Lower lobe of right lung (tissue), 2 donors: ENCODE data around the gene APOBEC3H. TPM values are rescaled to one million over a fixed set of nuclear protein-coding genes. Genes with fewer than 3 reads are reported as not detected.

ENCODE experiments used
- ATAC-seq, 2 donors: fragments of 200-7000 bp; cut with Tn5 transposase; one replicate each; pipeline ENCODE4 v1.9.1; 2020 to 2022; ENCODE audit warnings: mild to moderate bottlenecking in 2 of 2, moderate library complexity in 2 of 2
- DNase-seq: peaks from one replicate; pipeline ENCODE4 v3.0.0-alpha.2; 2020
- H3K27ac ChIP-seq: fragments of 200-600 bp; one replicate; pipeline ENCODE4 v1.8.0; 2022
- H3K27me3 ChIP-seq: fragments of 200-600 bp; one replicate; pipeline ENCODE4 v1.8.0; 2022; ENCODE audit warnings: low read depth
- H3K36me3 ChIP-seq: fragments of 200-600 bp; one replicate; pipeline ENCODE4 v1.8.0; 2022; ENCODE audit warnings: mild to moderate bottlenecking
- H3K4me1 ChIP-seq: fragments of 200-600 bp; one replicate; pipeline ENCODE4 v1.8.0; 2022
- H3K4me3 ChIP-seq: fragments of 200-600 bp; one replicate; pipeline ENCODE4 v1.8.0; 2022; ENCODE audit warnings: mild to moderate bottlenecking
- H3K9me3 ChIP-seq: fragments of 200-600 bp; one replicate; pipeline ENCODE4 v1.8.0; 2022
- intact Hi-C: fragments of 100-400 bp; cut with DNase I; formaldehyde crosslinking; loops from one replicate; pipeline ENCODE4 v1.11.0; 2022
- total RNA-seq: library from RNA; stranded (reverse); fragmentation: NEBNext Ultra II Directional; extraction: Animal tissue kit (Norgen Biotek cat#: 25700); gene quantifications from one replicate; pipeline ENCODE4 v1.2.1, GENCODE V29; 2021
- TF ChIP-seq, protein P1 (sequence below): fragments of 200-600 bp; IDR thresholded peaks from one replicate; pipeline ENCODE4 v1.8.0; 2022; ENCODE audit warnings: antibody characterized with exemption, mild to moderate bottlenecking
- donor health status: DM: no; HTN: yes; CAD: no; lungs with severe emphysema.

The APOBEC3H gene
- total RNA-seq, 1 donor from 2014 or later, result 1.9 TPM

DNA sequence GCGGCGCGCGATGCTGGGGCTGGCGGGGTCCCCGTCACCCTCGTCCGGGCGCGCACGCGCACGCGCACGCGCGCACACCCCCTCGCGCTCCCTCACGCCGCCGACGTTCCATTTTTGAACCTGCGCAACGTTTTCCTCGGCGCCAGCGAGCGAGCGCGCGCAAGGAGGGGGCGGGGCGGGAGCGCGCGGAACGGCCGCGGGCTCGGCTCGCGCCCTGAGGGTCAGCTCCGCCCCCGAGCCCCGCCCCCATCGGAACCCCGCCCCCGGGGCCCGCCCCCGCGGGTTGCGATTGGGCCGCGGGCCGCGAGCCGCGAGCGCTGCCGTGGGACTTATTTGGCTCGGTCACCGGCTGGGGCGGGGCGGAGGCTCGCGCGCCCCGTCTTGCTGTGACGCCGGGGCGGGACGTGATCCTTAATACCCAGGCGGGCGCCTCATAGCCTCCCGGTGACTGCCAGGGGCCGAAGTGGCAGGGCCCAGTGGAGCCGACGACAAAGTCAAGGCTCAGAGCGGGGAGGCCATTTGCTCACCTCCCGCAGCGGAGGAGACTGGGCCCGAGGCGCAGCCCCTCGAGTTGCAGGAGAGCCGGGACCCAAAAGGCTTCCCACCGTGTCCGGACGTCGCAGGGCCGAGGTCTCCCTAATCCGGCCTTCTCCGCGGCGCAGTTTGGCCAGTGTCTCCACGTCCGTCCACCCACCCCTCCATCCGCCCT is 55.6 kb downstream of the APOBEC3H start, which contains the start of gene CBX7:
CBX7 (minus strand) TSS at position 170 of the 709 bp plus-strand sequence. CDS start 236 bp downstream, outside the sequence.
- Histone ChIP-seq H3K4me3 (peak within 1 kb of the TSS; percentile 96), H3K4me1 (peaks cover 43% of the 10 kb centered on the region), H3K36me3 (peaks cover 14% of the 10 kb centered on the region), H3K9me3 (no peaks in the 10 kb centered on the region), H3K27me3 (no peaks in the 10 kb centered on the region), H3K27ac (peak within 1 kb of the TSS; percentile 93)
- DNase-seq (peak; percentile 97), ATAC-seq (peak; percentile 96 to 97)
- TF ChIP-seq, protein P1, sequence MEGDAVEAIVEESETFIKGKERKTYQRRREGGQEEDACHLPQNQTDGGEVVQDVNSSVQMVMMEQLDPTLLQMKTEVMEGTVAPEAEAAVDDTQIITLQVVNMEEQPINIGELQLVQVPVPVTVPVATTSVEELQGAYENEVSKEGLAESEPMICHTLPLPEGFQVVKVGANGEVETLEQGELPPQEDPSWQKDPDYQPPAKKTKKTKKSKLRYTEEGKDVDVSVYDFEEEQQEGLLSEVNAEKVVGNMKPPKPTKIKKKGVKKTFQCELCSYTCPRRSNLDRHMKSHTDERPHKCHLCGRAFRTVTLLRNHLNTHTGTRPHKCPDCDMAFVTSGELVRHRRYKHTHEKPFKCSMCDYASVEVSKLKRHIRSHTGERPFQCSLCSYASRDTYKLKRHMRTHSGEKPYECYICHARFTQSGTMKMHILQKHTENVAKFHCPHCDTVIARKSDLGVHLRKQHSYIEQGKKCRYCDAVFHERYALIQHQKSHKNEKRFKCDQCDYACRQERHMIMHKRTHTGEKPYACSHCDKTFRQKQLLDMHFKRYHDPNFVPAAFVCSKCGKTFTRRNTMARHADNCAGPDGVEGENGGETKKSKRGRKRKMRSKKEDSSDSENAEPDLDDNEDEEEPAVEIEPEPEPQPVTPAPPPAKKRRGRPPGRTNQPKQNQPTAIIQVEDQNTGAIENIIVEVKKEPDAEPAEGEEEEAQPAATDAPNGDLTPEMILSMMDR, result no peak
- intact Hi-C loops, result no loop called here

DNA sequence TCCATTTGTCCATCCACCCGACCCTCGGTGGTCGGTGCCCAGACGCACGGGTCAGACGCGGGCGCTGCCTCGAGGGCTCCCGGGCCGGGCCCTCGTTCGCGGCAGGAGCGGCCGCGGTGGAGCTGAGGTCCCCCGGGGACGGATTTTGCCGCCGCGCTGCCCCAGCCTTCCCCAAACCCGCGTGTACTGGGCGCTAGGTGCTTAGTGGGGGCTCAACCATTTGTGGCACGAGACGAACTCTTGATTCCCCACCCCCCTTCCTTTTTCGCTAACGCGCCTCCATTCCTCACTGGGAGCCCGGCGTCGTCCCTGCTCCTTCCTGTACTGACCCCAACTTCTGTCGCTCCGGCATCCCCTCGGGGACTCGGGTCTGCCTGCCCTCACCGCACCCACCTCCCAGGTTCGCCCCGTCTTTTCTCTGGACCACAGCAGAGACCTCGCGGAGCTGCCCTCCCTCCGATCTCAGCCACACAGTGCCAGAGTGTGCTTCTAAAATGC is 56.2 kb downstream of the APOBEC3H start:
- Histone ChIP-seq H3K9me3 (no peaks in the 10 kb centered on the region), H3K36me3 (peaks cover 10% of the 10 kb centered on the region), H3K4me3 (peak overlapping the region; percentile 75), H3K27ac (peak overlapping the region; percentile 93), H3K4me1 (peaks cover 37% of the 10 kb centered on the region), H3K27me3 (no peaks in the 10 kb centered on the region)
- ATAC-seq (peak; percentile 7 to 33), DNase-seq (peak; percentile 49)
- intact Hi-C loops, result no loop called here
- TF ChIP-seq, protein P1, result no peak

Other genes starting within 250 kb of the APOBEC3H start
- gene CBX6, start 225.0 kb upstream of the APOBEC3H start, total RNA-seq, result 54.7 TPM
- 14.2 TPM for gene APOBEC3A, start 139.6 kb upstream of the APOBEC3H start, total RNA-seq
- gene APOBEC3B, start 114.9 kb upstream of the APOBEC3H start, total RNA-seq, result 1.0 TPM
- 27.8 TPM for gene APOBEC3C, start 83.0 kb upstream of the APOBEC3H start, total RNA-seq
- gene APOBEC3D, start 76.1 kb upstream of the APOBEC3H start, total RNA-seq, result 3.0 TPM
- gene APOBEC3F, start 56.4 kb upstream of the APOBEC3H start, total RNA-seq, result 9.5 TPM
- gene APOBEC3G, start 20.0 kb upstream of the APOBEC3H start, total RNA-seq, result 19.2 TPM
- gene CBX7, start 55.4 kb downstream of the APOBEC3H start, total RNA-seq, result 51.1 TPM
- 30.5 TPM for gene PDGFB, start 147.7 kb downstream of the APOBEC3H start, total RNA-seq
- 1,467 TPM for gene RPL3, start 222.4 kb downstream of the APOBEC3H start, total RNA-seq